IMR-90 (cell line): ENCODE measurements around the gene GNG12. TPM values are rescaled to one million over a fixed set of nuclear protein-coding genes. Genes with fewer than 3 reads are reported as not detected.

Source experiments
- ATAC-seq: fragments of 200-7000 bp; cut with Tn5 transposase; 2 replicates; pipeline ENCODE4 v1.9.1; 2020; ENCODE audit warnings: low read depth, mild to moderate bottlenecking, moderate library complexity
- BruUV-seq: library from RNA; stranded (reverse); fragments of 400-500 nt; replicated peaks from 2 replicates; lab custom pipeline; 2021; lab: Mats Ljungman, UMichigan
- CTCF ChIA-PET: fragments of 300-600 bp; formaldehyde crosslinking; extraction: SDS; loops from one replicate; lab custom pipeline; 2021; ENCODE audit warnings: antibody characterized with exemption; lab: Yijun Ruan, JAX
- POLR2A ChIA-PET: fragments of 300-600 bp; sonication (Branson Sonifier 250); formaldehyde crosslinking; loops from one replicate; lab custom pipeline; 2022; ENCODE audit warnings: antibody characterized with exemption; ENCODE audit not compliant: unreplicated experiment; lab: Charles Lee
- DNase-seq: peaks from one replicate; pipeline ENCODE4 v3.0.0; 2013
- H2AFZ ChIP-seq: replicated peaks from 2 replicates; pipeline ENCODE3; 2013; ENCODE audit warnings: low read length, mild to moderate bottlenecking; ENCODE audit not compliant: poor library complexity
- H2AK5ac ChIP-seq: 2 replicates; pipeline ENCODE4 v1.6.1; 2013; ENCODE audit warnings: low read depth, low read length, inconsistent platforms
- H2AK9ac ChIP-seq: replicated peaks from 2 replicates; pipeline ENCODE3; 2013; ENCODE audit warnings: mild to moderate bottlenecking, low read depth, low read length, moderate library complexity; ENCODE audit not compliant: poor library complexity
- H2BK120ac ChIP-seq: 2 replicates; pipeline ENCODE4 v1.6.1; 2013; ENCODE audit warnings: low read depth, low read length, inconsistent platforms
- H2BK15ac ChIP-seq: 3 replicates; pipeline ENCODE4 v1.6.1; 2013; ENCODE audit warnings: low read depth, low read length, inconsistent platforms
- H2BK20ac ChIP-seq: 2 replicates; pipeline ENCODE4 v1.6.1; 2013; ENCODE audit warnings: low read depth, mild to moderate bottlenecking, inconsistent platforms, low read length, moderate library complexity
- H2BK5ac ChIP-seq: 2 replicates; pipeline ENCODE4 v1.6.1; 2013; ENCODE audit warnings: mild to moderate bottlenecking, low read depth, low read length, inconsistent platforms; ENCODE audit not compliant: poor library complexity, severe bottlenecking
- H3K14ac ChIP-seq: replicated peaks from 2 replicates; pipeline ENCODE4 v1.6.1; 2013; ENCODE audit warnings: low read depth, low read length, inconsistent platforms
- H3K18ac ChIP-seq: 2 replicates; pipeline ENCODE4 v1.6.1; 2013; ENCODE audit warnings: low read depth, low read length, control low read depth
- H3K23ac ChIP-seq: 2 replicates; pipeline ENCODE4 v1.6.1; 2013; ENCODE audit warnings: low read depth, low read length, inconsistent platforms
- H3K27ac ChIP-seq: 2 replicates; pipeline ENCODE4 v1.5.1; 2013; ENCODE audit warnings: mild to moderate bottlenecking, control low read depth, low read length; ENCODE audit not compliant: insufficient read depth
- H3K27me3 ChIP-seq: 2 replicates; pipeline ENCODE4 v1.6.1; 2013; ENCODE audit warnings: low read length; ENCODE audit not compliant: control insufficient read depth, insufficient read depth
- H3K36me3 ChIP-seq: 2 replicates; pipeline ENCODE4 v1.6.1; 2013; ENCODE audit warnings: low read length, mixed read lengths; ENCODE audit not compliant: control insufficient read depth, insufficient read depth
- H3K4ac ChIP-seq: 2 replicates; pipeline ENCODE4 v1.6.1; 2013; ENCODE audit warnings: low read depth, low read length, inconsistent platforms
- H3K4me1 ChIP-seq: 2 replicates; pipeline ENCODE4 v1.6.1; 2013; ENCODE audit warnings: low read length, mixed read lengths; ENCODE audit not compliant: control insufficient read depth, insufficient read depth
- H3K4me2 ChIP-seq: 2 replicates; pipeline ENCODE4 v1.6.1; 2013; ENCODE audit warnings: low read depth, mild to moderate bottlenecking, control low read depth, low read length, moderate library complexity
- H3K4me3 ChIP-seq: 2 replicates; pipeline ENCODE4 v1.5.1; 2013; ENCODE audit warnings: low read depth, mild to moderate bottlenecking, control low read depth, low read length, moderate library complexity; ENCODE audit not compliant: insufficient read depth
- H3K56ac ChIP-seq: 2 replicates; pipeline ENCODE4 v1.6.1; 2013; ENCODE audit warnings: low read length, inconsistent platforms; ENCODE audit not compliant: insufficient read depth; ENCODE audit errors: extremely low read depth
- H3K79me1 ChIP-seq, 2 experiments: 2 replicates each; pipeline ENCODE4 v1.6.1; 2013; ENCODE audit warnings: low read length in 2 of 2, inconsistent platforms in 1 of 2, low read depth in 1 of 2
- H3K9ac ChIP-seq: 2 replicates; pipeline ENCODE4 v1.6.1; 2013; ENCODE audit warnings: low read depth, low read length, control low read depth
- H3K9me1 ChIP-seq: 2 replicates; pipeline ENCODE4 v1.6.1; 2013; ENCODE audit warnings: low read length, inconsistent platforms; ENCODE audit not compliant: insufficient read depth
- H3K9me3 ChIP-seq: 2 replicates; pipeline ENCODE4 v1.6.1; 2013; ENCODE audit warnings: low read length; ENCODE audit not compliant: control insufficient read depth, insufficient read depth
- H4K20me1 ChIP-seq: 2 replicates; pipeline ENCODE4 v1.6.1; 2013; ENCODE audit warnings: low read length, inconsistent platforms; ENCODE audit not compliant: insufficient read depth
- H4K5ac ChIP-seq: 2 replicates; pipeline ENCODE4 v1.6.1; 2013; ENCODE audit warnings: mild to moderate bottlenecking, low read depth, low read length, control low read depth
- H4K8ac ChIP-seq, 2 experiments: 2 replicates each; pipeline ENCODE4 v1.6.1; 2013; ENCODE audit warnings: low read depth in 2 of 2, low read length in 2 of 2, control low read depth in 1 of 2, inconsistent platforms in 1 of 2
- H4K91ac ChIP-seq: 2 replicates; pipeline ENCODE4 v1.6.1; 2013; ENCODE audit warnings: low read depth, low read length, inconsistent platforms; ENCODE audit not compliant: insufficient read depth
- BHLHE40 ChIP-seq: fragments of 150-350 bp; IDR thresholded peaks from 2 replicates; pipeline ENCODE4 v1.6.1; 2016; ENCODE audit warnings: mild to moderate bottlenecking, low read depth, low read length
- CEBPB ChIP-seq: IDR thresholded peaks from 2 replicates; pipeline ENCODE4 v1.6.1; 2012; ENCODE audit warnings: low read depth, low read length, improper control_type of control experiment
- CTCF ChIP-seq: conservative IDR thresholded peaks from 2 replicates; pipeline ENCODE4 v1.5.1; 2012; ENCODE audit warnings: mild to moderate bottlenecking, low read depth, low read length, improper control_type of control experiment
- ELK1 ChIP-seq: fragments of 150-350 bp; IDR thresholded peaks from 2 replicates; pipeline ENCODE4 v1.6.1; 2016; ENCODE audit warnings: low read depth, mild to moderate bottlenecking, low read length, moderate library complexity, borderline replicate concordance
- FOS ChIP-seq: fragments of 150-350 bp; IDR thresholded peaks from 2 replicates; pipeline ENCODE4 v1.6.1; 2016; ENCODE audit warnings: low read depth, low read length
- MAFK ChIP-seq: IDR thresholded peaks from 2 replicates; pipeline ENCODE4 v1.6.1; 2012; ENCODE audit warnings: low read depth, low read length, improper control_type of control experiment
- POLR2A ChIP-seq: IDR thresholded peaks from 2 replicates; pipeline ENCODE4 v1.6.1; 2012; ENCODE audit warnings: mild to moderate bottlenecking, low read depth, low read length
- RAD21 ChIP-seq: IDR thresholded peaks from 2 replicates; pipeline ENCODE4 v1.6.1; 2012; ENCODE audit warnings: low read length, improper control_type of control experiment
- RCOR1 ChIP-seq: IDR thresholded peaks from 2 replicates; pipeline ENCODE4 v1.6.1; 2012; ENCODE audit warnings: mild to moderate bottlenecking, low read length, improper control_type of control experiment; ENCODE audit not compliant: insufficient replicate concordance
- RFX5 ChIP-seq: IDR thresholded peaks from 2 replicates; pipeline ENCODE4 v1.8.0; 2012; ENCODE audit warnings: low read depth, mild to moderate bottlenecking, low read length, moderate library complexity
- SMC3 ChIP-seq: fragments of 150-350 bp; IDR thresholded peaks from 2 replicates; pipeline ENCODE4 v1.6.1; 2016; ENCODE audit warnings: low read depth, mild to moderate bottlenecking, antibody characterized with exemption, low read length, moderate library complexity
- WGBS, 2 experiments: methylation state at CpG; one replicate each; pipeline versions ENCODE4 v1.1.5 to v1.1.7; 2013; ENCODE audit warnings: missing lambda C conversion rate in 2 of 2; ENCODE audit not compliant: insufficient read length in 1 of 2; ENCODE audit errors: extremely low coverage in 2 of 2; 5-methylcytosine and 5-hydroxymethylcytosine counted together
- dilution Hi-C: fragments of 300-500 bp; cut with HindIII; formaldehyde crosslinking; loops from one replicate; pipeline ENCODE4 v1.14.3; 2018; ENCODE audit warnings: low sequenced_read_pairs; ENCODE audit not compliant: unreplicated experiment
- in situ Hi-C: fragments of 300-500 bp; cut with MboI; formaldehyde crosslinking; loops from 3 replicates; pipeline ENCODE4 v1.14.3; 2019; ENCODE audit warnings: low sequenced_read_pairs, inconsistent platforms, mixed read lengths
- intact Hi-C: fragments of 100-400 bp; cut with micrococcal nuclease; formaldehyde crosslinking; loops from 2 replicates; pipeline ENCODE4 v1.10.0; 2022
- polyA plus RNA-seq, 3 experiments: library from polyadenylated mRNA; depleted of rRNA; stranded (reverse); fragments of >200 nt; gene quantifications; 2 replicates each; pipeline ENCODE4 v1.2.3, GENCODE V29; 2012; ENCODE audit warnings: low replicate concordance in 1 of 3
- total RNA-seq: library from RNA; depleted of rRNA; stranded (reverse); fragments of >200 nt; gene quantifications from 2 replicates; pipeline ENCODE4 v1.2.3, GENCODE V29; 2012

GNG12 gene
- total and polyA plus RNA-seq, 2 of the 4 experiments (the other 2 are of a cell fraction), result 92.3 to 132 TPM

GRCh38 chr1:67677408-67677807 lies 155.9 kb downstream of the GNG12 start:
- in situ Hi-C loops (loop anchor here (25.0 kb wide), 1 partner anchor 115 kb away; no protein-coding TSS in a partner anchor), dilution Hi-C loops (no loop called here), intact Hi-C loops (no loop called here)
- Histone ChIP-seq H4K20me1 (no peaks in the 10 kb centered on the region), H3K4me2 (no peak overlapping the region), H2AFZ (no peak overlapping the region), H3K9me1 (no peaks in the 10 kb centered on the region), H4K5ac (no peak overlapping the region), H3K9ac (no peak overlapping the region), H2BK20ac (no peak overlapping the region), H2AK9ac (no peak overlapping the region), H3K4me1 (peaks cover 4% of the 10 kb centered on the region), H3K9me3 (no peaks in the 10 kb centered on the region), H2AK5ac (no peak overlapping the region), H4K8ac (no peak overlapping the region), H3K4ac (no peak overlapping the region), H2BK15ac (no peak overlapping the region), H3K18ac (no peak overlapping the region), H3K27me3 (no peaks in the 10 kb centered on the region), H3K23ac (no peak overlapping the region), H4K91ac (no peak overlapping the region), H3K14ac (no peak overlapping the region), H3K27ac (no peak overlapping the region), H3K4me3 (no peak overlapping the region), H3K56ac (no peak overlapping the region), H2BK5ac (no peak overlapping the region), H2BK120ac (no peak overlapping the region), H3K79me1 (no peaks in the 10 kb centered on the region), H3K36me3 (no peaks in the 10 kb centered on the region)
- POLR2A ChIA-PET, result no interaction called here
- CTCF ChIA-PET, result interaction anchor here (1.8 to 2.0 kb wide), 2 partner anchors 116 to 142 kb away, joined by 6 read pairs; no protein-coding TSS in a partner anchor
- BruUV-seq, result no TSS peak
- DNase-seq (no peak), ATAC-seq (no peak)
- TF ChIP-seq CEBPB (no peak), CTCF (no peak), POLR2A (no peak), RCOR1 (no peak), FOS (no peak), RFX5 (no peak), SMC3 (no peak), MAFK (no peak), RAD21 (no peak), ELK1 (no peak), BHLHE40 (no peak)
- WGBS, 2 experiments, result 100% methylated on average over 1 of the region's 2 CpGs; no CpG with 5 or more reads in 1 of the 2 experiments
